ENCODE results near the gene SLC51A.

Gene SLC51A

DNA sequence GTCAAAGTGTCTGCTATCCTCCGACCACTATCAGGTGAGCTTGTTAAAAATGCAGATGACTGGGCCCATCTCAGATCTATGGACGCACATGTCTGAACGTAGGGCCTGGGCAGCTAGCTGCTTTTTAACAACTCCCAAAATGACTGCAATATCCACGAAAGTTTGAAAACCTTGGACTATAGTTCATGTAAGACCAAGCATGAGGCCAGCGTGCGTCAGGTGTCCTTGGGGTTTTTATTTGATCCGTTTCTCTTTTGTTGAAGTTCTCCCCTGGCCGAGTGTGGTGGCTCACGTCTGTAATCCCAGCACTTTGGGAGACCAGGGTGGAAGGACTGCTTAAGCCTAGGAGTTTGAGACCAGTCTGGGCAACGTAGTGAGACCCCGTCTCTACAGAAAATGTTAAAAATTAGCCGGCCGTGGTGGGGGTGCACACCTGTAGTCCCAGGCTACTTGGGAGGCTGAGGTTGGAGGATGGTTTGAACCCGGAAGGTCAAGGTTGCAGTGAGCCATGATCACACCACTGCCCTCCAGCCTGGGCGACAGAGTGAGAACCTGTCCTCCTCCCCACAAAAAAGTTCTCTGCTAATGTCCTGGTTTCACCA, 9.5 kb downstream of the SLC51A start:
- no peak for DNase-seq (ENCODE audit: low read depth in 1 of 2, low spot score in 1 of 2)
- no peak overlapping the region for H3K4me3 ChIP-seq (replicated peaks; ENCODE audit: insufficient read depth, low read length)
- no peak for TF ChIP-seq SPI1 (IDR thresholded peaks at IDR 0.05; ENCODE audit: borderline replicate concordance, low read depth)
- TF ChIP-seq GABPA (IDR thresholded peaks at IDR 0.05; ENCODE audit: low read depth) = no peak
- TF ChIP-seq, protein P1, sequence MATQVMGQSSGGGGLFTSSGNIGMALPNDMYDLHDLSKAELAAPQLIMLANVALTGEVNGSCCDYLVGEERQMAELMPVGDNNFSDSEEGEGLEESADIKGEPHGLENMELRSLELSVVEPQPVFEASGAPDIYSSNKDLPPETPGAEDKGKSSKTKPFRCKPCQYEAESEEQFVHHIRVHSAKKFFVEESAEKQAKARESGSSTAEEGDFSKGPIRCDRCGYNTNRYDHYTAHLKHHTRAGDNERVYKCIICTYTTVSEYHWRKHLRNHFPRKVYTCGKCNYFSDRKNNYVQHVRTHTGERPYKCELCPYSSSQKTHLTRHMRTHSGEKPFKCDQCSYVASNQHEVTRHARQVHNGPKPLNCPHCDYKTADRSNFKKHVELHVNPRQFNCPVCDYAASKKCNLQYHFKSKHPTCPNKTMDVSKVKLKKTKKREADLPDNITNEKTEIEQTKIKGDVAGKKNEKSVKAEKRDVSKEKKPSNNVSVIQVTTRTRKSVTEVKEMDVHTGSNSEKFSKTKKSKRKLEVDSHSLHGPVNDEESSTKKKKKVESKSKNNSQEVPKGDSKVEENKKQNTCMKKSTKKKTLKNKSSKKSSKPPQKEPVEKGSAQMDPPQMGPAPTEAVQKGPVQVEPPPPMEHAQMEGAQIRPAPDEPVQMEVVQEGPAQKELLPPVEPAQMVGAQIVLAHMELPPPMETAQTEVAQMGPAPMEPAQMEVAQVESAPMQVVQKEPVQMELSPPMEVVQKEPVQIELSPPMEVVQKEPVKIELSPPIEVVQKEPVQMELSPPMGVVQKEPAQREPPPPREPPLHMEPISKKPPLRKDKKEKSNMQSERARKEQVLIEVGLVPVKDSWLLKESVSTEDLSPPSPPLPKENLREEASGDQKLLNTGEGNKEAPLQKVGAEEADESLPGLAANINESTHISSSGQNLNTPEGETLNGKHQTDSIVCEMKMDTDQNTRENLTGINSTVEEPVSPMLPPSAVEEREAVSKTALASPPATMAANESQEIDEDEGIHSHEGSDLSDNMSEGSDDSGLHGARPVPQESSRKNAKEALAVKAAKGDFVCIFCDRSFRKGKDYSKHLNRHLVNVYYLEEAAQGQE (IDR thresholded peaks at IDR 0.05; ENCODE audit: insufficient replicate concordance, low read depth) = no peak
- TF ChIP-seq, protein P2, sequence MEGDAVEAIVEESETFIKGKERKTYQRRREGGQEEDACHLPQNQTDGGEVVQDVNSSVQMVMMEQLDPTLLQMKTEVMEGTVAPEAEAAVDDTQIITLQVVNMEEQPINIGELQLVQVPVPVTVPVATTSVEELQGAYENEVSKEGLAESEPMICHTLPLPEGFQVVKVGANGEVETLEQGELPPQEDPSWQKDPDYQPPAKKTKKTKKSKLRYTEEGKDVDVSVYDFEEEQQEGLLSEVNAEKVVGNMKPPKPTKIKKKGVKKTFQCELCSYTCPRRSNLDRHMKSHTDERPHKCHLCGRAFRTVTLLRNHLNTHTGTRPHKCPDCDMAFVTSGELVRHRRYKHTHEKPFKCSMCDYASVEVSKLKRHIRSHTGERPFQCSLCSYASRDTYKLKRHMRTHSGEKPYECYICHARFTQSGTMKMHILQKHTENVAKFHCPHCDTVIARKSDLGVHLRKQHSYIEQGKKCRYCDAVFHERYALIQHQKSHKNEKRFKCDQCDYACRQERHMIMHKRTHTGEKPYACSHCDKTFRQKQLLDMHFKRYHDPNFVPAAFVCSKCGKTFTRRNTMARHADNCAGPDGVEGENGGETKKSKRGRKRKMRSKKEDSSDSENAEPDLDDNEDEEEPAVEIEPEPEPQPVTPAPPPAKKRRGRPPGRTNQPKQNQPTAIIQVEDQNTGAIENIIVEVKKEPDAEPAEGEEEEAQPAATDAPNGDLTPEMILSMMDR (IDR thresholded peaks at IDR 0.05; ENCODE audit: insufficient read depth, low read length) = no peak
- no peak for TF ChIP-seq POLR2AphosphoS5 (IDR thresholded peaks at IDR 0.05; ENCODE audit: low read depth)
- no peak overlapping the region for H3K27ac ChIP-seq (replicated peaks)
- no peaks in the 10 kb centered on the region for H3K27me3 ChIP-seq (ENCODE audit: insufficient read depth, poor library complexity, severe bottlenecking)

DNA sequence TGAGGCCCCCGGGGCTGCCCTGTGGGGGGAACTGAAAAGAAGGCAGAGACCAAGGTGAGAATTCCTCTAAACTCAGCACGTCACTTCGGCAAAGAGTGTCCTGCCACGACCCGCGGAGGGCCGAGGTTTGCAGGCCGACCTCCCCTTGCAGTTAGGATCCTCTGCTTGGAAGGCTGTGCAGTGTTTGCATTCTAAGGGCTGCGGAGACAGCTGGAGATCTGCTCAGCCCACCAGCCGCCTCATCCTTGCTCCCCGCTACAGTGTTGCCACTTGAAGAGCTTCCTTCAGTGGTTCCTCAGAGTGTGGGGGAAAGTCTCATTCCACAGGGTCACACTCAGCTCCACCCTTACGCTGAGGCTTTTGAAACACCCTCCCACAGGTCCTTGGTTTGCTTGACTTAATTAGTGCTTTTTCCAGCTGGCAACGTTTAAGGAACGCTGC, 10.8 kb downstream of the SLC51A start:
- Histone ChIP-seq H3K4me3 (replicated peaks; ENCODE audit: insufficient read depth, low read length) (no peak overlapping the region), H3K27me3 (ENCODE audit: insufficient read depth, poor library complexity, severe bottlenecking) (no peaks in the 10 kb centered on the region), H3K27ac (replicated peaks) (no peak overlapping the region)
- no peak for DNase-seq (ENCODE audit: low read depth in 1 of 2, low spot score in 1 of 2)
- TF ChIP-seq SPI1 (IDR thresholded peaks at IDR 0.05; ENCODE audit: borderline replicate concordance, low read depth) = no peak
- TF ChIP-seq, protein P1 (IDR thresholded peaks at IDR 0.05; ENCODE audit: insufficient replicate concordance, low read depth) = no peak
- TF ChIP-seq POLR2AphosphoS5 (IDR thresholded peaks at IDR 0.05; ENCODE audit: low read depth) = no peak
- TF ChIP-seq GABPA (IDR thresholded peaks at IDR 0.05; ENCODE audit: low read depth) = no peak
- TF ChIP-seq, protein P2 (IDR thresholded peaks at IDR 0.05; ENCODE audit: insufficient read depth, low read length) = no peak

- Histone ChIP-seq H3K27ac (replicated peaks) (no peak overlapping the region), H3K27me3 (ENCODE audit: insufficient read depth, poor library complexity, severe bottlenecking) (no peaks in the 10 kb centered on the region), H3K4me3 (replicated peaks; ENCODE audit: insufficient read depth, low read length) (no peak overlapping the region)
- no peak for TF ChIP-seq POLR2AphosphoS5 (IDR thresholded peaks at IDR 0.05; ENCODE audit: low read depth)
- TF ChIP-seq, protein P1 (IDR thresholded peaks at IDR 0.05; ENCODE audit: insufficient replicate concordance, low read depth) = no peak
- TF ChIP-seq GABPA (IDR thresholded peaks at IDR 0.05; ENCODE audit: low read depth) = no peak
- no peak for TF ChIP-seq SPI1 (IDR thresholded peaks at IDR 0.05; ENCODE audit: borderline replicate concordance, low read depth)
- TF ChIP-seq, protein P2 (IDR thresholded peaks at IDR 0.05; ENCODE audit: insufficient read depth, low read length) = no peak
- DNase-seq (ENCODE audit: low read depth in 1 of 2, low spot score in 1 of 2) = no peak
Measured at GRCh38 chr3:196227629-196228493, 11.5 kb downstream of the SLC51A start.
